ENCODE results near the gene ONECUT1. TPM values are rescaled to one million over a fixed set of nuclear protein-coding genes. Genes with fewer than 3 reads are reported as not detected.

ONECUT1 gene
- total RNA-seq, 2 donors from 2014 or later, result not detected

DNA sequence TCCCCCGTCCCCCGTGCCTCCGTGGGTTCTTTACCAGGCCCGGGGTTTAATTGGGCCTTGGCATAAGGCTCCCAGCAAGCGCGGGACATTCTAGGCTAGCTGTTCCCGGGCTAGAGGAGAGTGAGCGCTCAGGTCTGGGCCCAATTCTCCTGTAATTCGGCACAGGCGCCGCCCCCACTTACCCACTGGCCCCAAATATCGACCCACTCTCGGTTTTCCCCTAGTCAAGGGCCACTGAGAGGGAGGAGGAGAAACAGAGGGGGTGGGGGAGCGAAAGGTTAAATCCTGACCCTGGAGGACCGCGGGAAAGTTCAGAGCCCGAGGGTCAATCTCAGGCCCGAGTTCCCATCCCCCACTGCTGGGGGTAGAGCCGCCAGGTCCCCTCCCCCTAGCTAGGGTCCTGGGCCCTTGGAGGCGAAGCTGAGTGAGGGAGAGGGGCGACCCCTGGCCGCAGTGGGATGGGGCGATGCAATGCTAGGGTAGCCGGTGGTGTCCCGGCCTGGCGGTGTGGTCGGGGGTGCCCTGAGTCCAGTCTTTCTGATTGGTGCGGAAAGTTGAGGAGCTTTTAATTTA is 8.5 kb upstream of the ONECUT1 start:
- no peak for DNase-seq (ENCODE audit: low spot score)
- intact Hi-C loops (cut with DNase I), result no loop called here

DNA sequence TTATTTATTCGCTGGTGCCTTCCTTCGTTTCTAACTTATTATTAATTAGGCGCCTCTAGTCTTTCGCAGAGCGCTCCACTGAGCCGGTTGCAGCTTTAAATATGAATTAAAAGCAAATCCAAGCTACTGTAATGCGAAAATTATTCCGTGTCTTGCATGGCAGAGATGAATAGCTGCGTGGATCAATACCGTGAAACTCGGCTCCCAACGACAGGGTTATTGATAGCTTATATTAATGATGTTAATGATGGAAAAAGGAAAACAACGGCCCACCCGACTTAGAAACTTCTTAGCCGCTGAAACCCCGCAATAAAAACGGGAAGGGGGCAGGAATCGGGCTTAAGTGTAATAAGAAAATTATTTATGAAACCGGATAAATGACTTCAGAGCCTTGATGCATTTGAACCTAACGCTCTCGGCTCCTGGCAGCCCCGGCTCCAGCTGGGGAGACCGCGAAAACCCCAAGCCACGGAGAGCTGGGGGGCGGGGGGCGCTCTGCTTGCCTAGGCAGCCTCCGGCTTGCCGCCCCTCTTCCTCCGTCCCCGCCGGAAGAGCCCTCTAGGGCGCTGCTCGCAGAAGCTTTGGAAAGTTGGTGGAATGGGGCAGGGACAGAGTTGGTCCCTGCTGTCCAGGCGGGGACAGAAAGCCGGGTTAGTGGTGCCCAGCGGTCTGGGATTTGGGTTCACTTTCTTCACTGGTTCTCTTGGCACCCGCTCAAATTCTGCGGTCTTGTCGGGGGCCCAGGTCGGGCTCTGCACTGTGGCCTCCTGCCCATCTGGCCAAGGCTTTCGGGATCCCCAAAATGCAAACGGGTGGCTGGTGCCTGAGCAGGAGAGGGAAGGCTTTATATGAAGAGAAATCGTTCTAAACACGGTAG is 7.7 kb upstream of the ONECUT1 start:
- intact Hi-C loops (cut with DNase I), result no loop called here
- DNase-seq (ENCODE audit: low spot score), result no peak

DNA sequence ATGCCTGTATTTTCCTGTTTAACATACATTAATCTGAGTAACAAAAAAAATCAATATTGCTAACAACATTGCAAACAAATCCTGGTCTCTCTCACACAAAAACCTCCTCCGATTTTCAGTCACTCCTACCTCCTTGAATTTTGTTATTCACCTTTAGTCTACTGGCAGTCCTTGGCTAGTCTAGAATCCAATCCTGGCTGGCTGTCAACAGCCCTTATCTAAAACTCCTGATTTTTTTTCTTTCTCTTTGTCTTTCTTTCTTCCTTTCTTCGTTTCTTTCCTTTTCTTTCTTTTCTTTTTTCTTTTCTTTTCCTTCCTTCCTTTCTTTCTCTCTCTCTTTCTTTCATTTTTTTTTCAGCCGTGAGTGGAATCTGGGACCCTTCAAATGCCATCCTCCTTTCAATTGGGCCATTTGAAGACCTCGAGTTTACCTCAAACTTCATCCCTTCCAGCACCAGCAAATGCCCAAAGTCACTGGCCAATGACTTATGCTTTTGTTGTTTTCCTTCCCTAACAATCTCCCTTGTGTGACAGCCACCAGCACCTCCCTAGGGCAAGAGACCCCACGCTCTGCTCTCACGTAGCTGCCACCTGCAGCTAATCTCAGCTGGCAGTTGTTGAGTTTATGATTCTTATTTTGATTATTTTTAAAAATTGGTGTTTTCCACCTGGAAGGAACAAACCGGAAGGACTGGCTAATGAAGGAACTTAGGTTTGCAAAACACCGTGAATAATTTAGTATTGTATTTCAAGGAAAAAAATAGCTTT is 6.8 kb upstream of the ONECUT1 start:
- no peak for DNase-seq (ENCODE audit: low spot score)
- intact Hi-C loops (cut with DNase I), result no loop called here

DNA sequence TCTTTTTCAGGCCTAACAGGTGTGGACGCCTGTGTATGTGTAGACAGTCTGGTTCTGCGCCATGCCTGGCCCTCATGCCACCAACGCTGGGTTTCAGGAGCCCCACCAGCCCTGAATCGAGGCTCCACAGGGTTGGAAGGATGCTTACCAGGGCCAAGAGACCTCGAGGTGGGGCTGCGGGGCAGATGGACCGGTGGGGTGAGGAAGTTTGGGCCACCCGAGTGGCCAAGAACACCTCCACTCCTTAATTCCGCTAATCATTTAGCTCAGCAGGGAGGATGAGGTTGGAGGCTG is 6.0 kb upstream of the ONECUT1 start:
- intact Hi-C loops (cut with DNase I), result no loop called here

DNA sequence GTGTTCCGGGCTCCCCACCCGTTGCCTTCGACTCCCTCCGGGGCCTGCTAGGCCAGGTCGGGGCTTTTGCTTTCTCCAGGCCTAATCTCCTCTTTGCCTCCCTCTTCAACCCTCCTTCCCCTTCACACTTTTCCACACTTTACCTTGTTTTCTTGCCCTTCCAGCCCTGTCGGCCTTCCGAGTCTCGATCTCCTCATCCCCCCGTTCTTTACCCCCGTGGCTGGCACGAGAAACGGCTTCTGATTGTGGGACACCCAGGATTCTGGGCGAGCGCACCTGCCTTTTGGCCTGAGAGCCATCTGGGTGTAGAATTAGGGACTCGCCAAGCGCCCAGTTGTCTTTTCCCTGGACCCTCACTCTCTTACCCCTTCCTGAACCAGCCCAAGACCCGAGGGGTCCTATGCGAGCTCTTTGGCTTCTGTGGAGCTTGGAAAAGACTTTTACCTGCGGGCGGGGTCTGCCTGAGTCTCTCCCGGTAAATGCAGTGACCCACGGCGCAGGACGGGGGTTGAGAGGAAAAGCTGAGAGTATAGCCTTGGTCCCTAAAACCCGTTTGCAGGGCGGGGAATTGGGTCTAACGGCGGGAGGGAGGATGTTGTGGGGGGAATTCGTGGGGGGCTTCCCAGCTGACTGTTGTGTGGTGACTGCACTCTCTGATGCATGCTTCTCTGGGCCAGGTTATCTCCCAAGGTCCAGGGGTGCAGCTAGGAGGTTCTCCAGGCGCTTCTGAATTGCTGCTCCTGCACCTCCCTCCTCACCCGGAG is 5.5 kb upstream of the ONECUT1 start:
- no peak for DNase-seq (ENCODE audit: low spot score)
- intact Hi-C loops (cut with DNase I), result no loop called here

More for the DNA sequence above, 6.0 kb upstream of the ONECUT1 start:
- DNase-seq (ENCODE audit: low spot score), result no peak

DNA sequence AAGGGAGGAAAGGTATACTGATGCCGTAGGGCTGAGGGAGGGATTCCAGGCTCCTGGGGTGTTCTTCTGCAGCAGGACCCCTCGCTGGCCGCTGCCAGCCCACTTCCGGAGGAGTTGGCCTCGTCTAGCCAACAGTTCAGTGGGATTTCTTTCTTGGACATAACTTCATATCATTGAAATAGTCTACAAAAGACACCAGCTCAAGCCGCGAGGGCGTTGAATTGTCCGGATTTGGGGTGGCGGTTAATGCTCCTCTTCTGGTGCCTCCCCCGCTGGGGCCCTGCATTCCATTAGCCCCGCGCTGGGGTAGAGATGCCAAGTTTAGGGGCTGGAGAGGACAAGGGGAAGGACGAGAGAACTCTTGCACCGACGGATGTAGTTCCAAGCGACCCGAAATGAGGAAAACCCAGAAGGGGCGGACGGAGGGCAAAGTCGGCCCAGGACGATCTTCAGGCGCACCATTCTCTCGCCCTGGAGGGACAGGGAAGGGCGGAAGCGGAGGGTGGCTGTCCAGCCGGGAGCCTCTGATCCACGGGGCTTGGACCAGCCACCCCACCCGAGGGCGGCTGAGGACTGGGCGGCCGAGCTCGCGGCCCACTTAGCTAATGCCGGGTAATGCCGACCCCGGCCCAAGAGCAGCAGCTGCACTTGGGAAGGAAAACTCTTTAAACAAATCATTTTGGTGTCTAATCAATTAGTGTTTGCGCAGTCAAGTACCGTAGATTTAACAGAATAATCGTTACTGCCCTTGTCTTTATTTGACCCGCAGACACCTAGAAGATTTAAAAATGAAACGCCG is 4.7 kb upstream of the ONECUT1 start:
- no peak for DNase-seq (ENCODE audit: low spot score)
- intact Hi-C loops (cut with DNase I), result no loop called here

DNA sequence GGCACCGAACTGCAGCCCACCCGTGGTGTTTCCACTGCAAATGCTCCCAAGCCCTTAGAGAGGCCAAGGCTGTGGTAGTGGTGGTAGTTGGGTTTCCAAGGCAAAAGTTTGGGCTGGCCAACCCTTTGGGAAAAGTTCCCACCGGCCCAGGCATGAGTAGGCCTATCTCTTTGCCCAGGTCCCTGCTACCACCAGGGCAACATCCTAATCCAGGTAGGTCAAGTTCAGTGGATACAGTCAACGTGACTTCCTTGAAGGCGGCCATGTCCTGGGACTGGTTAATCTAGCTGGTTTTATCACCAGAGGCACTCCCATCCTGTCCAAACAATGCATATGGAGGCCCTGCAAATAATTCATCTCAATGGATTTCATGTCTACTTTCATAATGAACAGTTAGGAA is 1.6 kb upstream of the ONECUT1 start:
- intact Hi-C loops (cut with DNase I), result no loop called here
- DNase-seq (ENCODE audit: low spot score), result no peak

DNA sequence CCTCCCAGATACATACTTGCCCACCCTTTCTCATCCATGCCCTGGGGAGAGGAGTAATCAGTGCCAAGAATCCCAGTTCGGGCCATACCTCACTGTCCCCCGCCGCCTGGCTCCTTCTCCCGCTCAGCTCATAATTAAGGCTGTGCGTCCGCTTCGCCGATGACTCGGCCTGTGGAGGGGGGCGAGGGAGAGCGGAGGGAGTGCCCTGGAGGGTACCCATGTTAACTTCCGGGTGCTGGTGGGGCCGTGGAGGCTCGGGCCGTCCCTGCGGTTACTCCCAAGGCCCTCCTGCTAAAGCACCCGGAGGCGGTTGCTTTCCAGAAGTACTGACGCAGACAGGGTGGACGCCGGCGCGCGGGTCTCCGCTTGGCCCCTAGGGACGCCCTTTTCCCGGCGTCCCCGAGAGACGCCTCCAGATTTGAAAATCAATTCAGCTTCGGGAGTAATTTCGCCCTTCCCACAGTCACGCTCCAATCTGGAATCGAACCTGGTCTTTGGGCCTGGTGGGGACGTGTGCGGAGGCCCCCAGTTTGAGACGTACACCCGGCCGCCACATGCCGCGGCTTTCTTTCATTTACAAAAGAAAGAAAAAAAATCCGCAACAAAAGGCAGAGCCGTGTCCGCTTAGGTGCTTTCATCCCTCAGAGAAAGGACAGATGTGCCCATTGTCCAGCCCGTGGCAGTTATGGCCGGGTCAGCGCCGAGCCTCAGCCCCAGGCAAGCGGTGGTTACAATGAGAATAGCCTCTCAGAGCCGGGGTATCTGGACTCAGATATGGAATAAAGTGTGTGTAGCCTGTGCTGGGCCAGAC is 1.0 kb upstream of the ONECUT1 start:
- intact Hi-C loops (cut with DNase I), result no loop called here
- DNase-seq (ENCODE audit: low spot score), result no peak

DNA sequence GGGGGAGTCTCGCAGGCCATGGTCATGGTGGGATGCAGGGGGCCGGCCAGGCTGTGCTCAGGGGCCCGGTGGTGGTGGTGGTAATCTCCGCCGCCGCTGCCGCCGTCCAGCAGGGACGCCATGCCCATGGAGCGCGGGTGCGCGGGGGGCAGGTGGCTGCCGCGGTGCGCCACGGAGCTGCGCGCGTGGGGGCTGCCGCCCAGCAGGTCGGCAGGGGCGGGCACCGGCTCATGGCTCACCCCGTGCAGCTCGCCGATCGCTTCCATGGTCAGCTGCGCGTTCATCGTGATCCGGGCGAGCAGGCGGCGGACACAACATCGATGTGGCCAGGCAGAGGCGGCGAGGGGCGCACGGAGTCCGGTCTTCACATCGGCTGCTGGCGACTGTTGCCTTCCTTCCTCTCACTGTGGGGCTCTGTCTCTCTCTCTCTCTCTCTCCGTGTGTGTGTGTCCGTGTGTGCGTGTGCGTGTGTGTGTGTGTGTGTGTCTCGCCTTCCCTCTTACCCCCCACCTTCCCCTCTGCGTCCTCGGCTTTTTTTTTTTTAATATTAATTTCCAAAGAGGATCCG is 451 bp downstream of the ONECUT1 start:
- no peak for DNase-seq (ENCODE audit: low spot score)

DNA sequence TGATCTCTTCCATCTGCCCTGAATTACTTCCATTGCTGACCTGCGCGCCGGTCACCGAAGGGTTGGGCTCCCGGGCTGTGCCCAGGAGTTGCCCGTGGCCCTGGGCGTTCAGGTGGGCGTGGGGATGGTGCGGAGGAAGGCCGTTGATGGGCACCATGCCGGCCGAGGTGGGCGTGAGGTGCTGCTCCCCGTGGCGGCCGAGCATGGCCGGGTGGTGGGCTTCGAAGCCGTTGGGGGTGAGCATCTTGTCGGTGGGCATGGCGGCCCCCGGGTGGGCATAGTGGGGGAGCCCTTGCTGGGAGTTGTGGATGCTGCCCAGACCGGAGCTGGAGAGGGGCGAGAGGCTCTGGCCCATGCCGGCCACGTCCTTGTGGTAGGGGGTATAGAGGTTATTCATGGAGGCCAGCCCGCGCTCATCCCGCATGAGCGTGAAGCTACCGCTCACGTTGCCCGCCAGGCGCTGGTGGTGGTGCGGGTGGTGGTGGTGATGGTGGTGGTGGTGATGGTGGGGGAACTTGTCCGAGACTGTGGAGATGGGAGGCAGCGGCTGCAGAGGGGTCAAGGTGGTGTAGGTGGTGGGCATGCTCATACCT is 1.0 kb downstream of the ONECUT1 start:
- no peak for DNase-seq (ENCODE audit: low spot score)
- intact Hi-C loops (cut with DNase I), result no loop called here

More for the DNA sequence above, 451 bp downstream of the ONECUT1 start:
- intact Hi-C loops (cut with DNase I), result no loop called here

DNA sequence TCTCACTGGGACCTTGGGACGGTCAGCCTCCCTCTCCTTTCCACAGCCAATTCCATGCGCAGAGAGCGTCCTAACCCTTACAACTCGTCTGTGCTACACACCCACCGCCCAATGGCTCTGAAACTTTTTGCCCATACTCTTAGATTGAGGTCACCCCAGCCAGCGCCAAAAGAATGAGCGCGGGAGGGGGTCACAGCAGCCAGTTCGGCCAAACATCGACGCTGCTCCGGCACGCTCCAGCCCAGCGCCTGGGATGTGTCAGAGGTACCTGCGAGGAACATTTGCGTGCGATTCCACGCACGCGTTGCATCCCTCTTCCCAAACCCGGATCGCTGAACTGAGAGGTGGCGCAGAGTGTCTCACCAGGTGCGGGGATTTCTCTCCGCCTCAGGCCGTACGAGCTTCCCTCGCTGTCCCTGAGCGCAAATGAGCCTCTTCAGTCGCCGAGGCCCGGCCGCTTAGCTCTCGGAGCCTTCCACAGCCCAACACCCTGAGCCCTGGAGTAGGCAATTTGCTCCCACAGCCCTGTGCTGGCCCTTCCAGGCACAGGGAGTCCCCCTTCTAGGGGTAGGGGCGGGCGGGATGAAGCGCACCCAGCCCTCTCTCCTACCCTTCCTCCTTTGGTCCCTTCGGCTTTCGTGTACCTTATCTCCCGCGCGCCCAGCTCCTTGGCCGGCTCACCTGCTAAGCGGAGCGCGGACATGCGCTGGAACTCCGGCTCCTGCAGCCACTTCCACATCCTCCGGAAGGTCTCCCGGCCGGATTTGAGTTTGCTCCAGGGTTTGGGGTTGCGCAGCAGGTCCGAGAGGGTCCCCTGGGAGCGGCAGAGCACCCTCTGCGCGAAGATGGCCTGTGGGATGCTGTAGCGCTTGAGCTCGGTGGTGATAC is 1.8 kb downstream of the ONECUT1 start:
- intact Hi-C loops (cut with DNase I), result no loop called here

DNA sequence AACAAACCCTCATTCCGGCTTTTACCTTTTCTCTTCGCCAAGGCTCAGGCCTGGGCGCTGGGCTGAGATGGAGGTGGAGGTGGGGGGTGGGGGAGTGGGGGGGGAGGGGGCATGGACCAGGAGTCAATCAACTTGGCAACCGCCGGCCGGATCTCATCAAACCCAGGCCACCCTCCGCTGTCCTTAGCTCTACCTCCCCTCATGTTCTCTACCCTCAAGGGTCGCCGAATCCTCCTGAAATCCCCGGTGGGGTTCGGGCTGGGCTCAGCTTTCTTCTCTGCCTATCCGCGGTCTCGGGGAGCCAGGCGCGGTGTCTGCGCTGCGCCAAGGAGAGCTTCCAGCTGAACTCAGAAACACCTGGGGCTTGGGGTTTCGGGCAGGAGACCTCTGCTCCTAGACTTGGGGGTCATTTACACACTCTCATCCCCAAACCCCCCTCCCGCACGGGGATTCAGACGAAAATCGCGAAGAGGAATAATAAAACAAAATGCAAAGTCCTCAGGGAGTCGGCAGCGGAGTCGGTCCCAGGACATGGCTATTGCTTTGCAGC is 2.5 kb downstream of the ONECUT1 start:
- intact Hi-C loops (cut with DNase I), result no loop called here
- DNase-seq (ENCODE audit: low spot score), result no peak

More for the DNA sequence above, 1.8 kb downstream of the ONECUT1 start:
- DNase-seq (ENCODE audit: low spot score), result no peak

DNA sequence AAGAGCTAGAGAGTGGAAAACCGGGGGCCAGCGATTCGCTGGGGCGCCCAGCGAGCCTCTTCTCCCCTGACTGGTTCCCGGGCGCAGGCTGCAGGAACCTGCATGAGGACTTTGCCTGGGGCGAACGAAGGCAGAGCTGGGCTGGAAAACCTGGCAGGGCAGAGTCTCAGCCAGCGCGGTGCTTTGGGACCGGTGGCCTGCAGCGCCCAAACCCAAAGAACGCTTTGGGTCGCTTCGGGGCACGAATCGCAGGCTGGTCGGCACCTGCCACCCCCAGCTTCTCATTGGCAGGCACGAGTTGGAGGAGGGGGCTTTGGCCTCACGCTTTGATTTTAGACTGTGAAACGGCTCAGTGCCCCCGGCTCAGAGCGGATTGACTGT is 3.0 kb downstream of the ONECUT1 start:
- intact Hi-C loops (cut with DNase I), result no loop called here
- DNase-seq (ENCODE audit: low spot score), result no peak

DNA sequence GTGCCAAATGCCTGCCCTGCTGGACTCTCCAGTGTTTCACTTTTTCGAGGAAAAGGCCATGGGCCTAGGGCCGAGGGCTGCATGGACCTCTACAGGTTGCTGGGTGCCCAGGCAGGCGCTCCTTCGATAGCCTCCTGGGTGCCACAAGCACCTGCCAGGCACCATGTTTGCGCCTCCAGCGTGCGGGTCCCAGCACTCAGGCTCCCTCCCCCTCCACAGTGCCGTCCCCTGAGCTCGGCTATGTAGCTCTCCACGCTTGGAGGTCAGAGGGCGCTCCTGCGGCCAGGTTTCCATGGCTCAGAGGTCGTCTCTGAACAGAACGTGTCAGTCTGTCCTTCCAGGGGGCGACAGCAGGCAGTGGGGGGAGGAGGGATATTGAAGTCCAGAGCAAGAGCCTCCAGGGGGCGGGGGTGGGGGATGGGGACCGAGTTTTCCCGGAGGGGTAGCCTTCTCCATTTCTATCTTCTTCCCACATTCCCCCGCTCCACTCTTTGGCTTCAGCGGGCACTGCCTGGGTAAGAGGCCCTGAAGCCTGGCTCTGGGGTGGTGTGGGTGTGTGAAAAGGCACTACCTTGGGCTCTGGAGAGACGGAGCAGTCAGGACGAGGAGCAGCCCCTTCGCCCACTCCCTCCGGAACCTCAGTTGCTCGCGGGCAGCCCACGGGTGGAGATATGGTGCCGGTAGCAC is 3.6 kb downstream of the ONECUT1 start:
- no peak for DNase-seq (ENCODE audit: low spot score)
- intact Hi-C loops (cut with DNase I), result no loop called here

DNA sequence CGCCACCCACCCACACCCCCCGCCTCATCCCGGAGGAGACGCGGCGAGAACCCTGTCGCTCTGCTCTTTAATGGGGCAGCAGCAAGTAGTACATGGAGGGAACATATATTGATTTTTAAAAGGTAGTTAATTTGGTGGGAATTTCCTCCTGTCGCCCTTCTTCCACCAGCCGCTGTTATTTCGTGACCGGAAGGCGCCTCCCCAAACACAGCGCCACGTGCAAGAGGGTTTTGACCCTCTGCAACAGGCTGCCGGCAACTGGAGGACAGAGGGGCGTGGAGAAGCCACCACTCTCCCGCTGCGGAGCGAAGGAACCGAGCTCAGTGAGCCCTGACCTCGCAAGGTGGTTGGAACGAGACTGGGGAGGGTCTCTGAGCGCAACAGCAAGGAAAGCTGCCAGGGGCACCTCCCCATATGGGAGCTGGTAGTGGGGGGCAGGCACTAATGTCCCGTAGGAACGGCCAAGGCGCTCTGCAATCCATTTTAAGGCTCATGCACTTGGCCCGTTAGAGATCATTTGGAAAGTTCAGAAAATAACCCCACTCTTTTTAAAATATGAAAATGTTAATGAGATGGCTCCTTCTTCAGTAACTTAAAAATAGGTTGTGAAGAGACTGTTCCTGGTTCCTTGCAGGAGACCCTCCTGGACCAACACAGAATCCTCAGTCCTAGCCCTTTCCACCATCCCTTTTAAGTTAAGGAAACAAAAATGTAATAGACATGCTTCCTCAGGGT is 4.3 kb downstream of the ONECUT1 start:
- intact Hi-C loops (cut with DNase I), result no loop called here
- DNase-seq (ENCODE audit: low spot score), result no peak

All from posterior vena cava (tissue), 2 donors.